HepG2 (cell line): ENCODE measurements around the gene CISD3. TPM values are rescaled to one million over a fixed set of nuclear protein-coding genes. Genes with fewer than 3 reads are reported as not detected.

Experiments used
- ARNTL ChIP-seq: sonication (generic); formaldehyde crosslinking; IDR thresholded peaks from 2 replicates; pipeline ENCODE4 v1.4.0; 2020; ENCODE audit warnings: mild to moderate bottlenecking, missing genetic modification reagents
- DMAP1 ChIP-seq: IDR thresholded peaks from 2 replicates; pipeline ENCODE4 v1.6.1; 2016
- FOXA3 ChIP-seq: IDR thresholded peaks from 2 replicates; pipeline ENCODE4 v1.6.1; 2016; ENCODE audit warnings: missing genetic modification reagents, missing compliant biosample characterization
- HDAC1 ChIP-seq: sonication (generic); formaldehyde crosslinking; IDR thresholded peaks from 2 replicates; pipeline ENCODE4 v1.5.1; 2020; ENCODE audit warnings: mild to moderate bottlenecking, missing genetic modification reagents
- HMG20B ChIP-seq: conservative IDR thresholded peaks from 2 replicates; pipeline ENCODE4 v1.6.1; 2016; ENCODE audit warnings: missing genetic modification reagents, missing compliant biosample characterization
- IKZF1 ChIP-seq: fragments of 450-650 bp; IDR thresholded peaks from 2 replicates; pipeline ENCODE4 v1.7.1; 2016
- KLF9 ChIP-seq: IDR thresholded peaks from 2 replicates; pipeline ENCODE4 v1.6.1; 2016; ENCODE audit warnings: low read depth
- MAZ ChIP-seq, 2 experiments: sonication (generic) in 1 of 2; formaldehyde crosslinking in 1 of 2; IDR thresholded peaks; 2 replicates each; pipeline versions ENCODE4 v1.5.0 to v1.6.1; 2012 to 2020; ENCODE audit warnings: low read depth in 2 of 2, mild to moderate bottlenecking in 2 of 2, borderline replicate concordance in 1 of 2, improper control_type of control experiment in 1 of 2, low read length in 1 of 2, missing genetic modification reagents in 1 of 2, moderate library complexity in 1 of 2
- NFKB2 ChIP-seq: sonication (generic); formaldehyde crosslinking; IDR thresholded peaks from 2 replicates; pipeline ENCODE4 v1.4.0; 2020; ENCODE audit warnings: missing genetic modification reagents, borderline replicate concordance
- PHF8 ChIP-seq: sonication (generic); formaldehyde crosslinking; IDR thresholded peaks from 2 replicates; pipeline ENCODE4 v1.5.0; 2020; ENCODE audit warnings: missing genetic modification reagents
- POLR2A ChIP-seq, 2 experiments: IDR thresholded peaks; 2 replicates each; pipeline ENCODE4 v1.6.1; 2011; ENCODE audit warnings: low read depth in 2 of 2, low read length in 2 of 2, mild to moderate bottlenecking in 1 of 2, moderate library complexity in 1 of 2; ENCODE audit not compliant: insufficient read depth in 1 of 2
- POLR2G ChIP-seq: fragments of 200-400 bp; formaldehyde crosslinking; IDR thresholded peaks from 2 replicates; pipeline ENCODE4 v1.6.1; 2018; ENCODE audit warnings: mild to moderate bottlenecking, low read depth, low read length, moderate library complexity
- RFXAP ChIP-seq: sonication (generic); formaldehyde crosslinking; IDR thresholded peaks from 2 replicates; pipeline ENCODE4 v1.4.0; 2020; ENCODE audit warnings: missing genetic modification reagents, borderline replicate concordance
- RXRB ChIP-seq: IDR thresholded peaks from 2 replicates; pipeline ENCODE4 v1.6.1; 2016; ENCODE audit warnings: borderline replicate concordance, missing genetic modification reagents, missing compliant biosample characterization
- TRIM22 ChIP-seq: fragments of 450-650 bp; IDR thresholded peaks from 2 replicates; pipeline ENCODE4 v1.6.1; 2017
- ZNF326 ChIP-seq: sonication (generic); formaldehyde crosslinking; IDR thresholded peaks from 2 replicates; pipeline ENCODE4 v1.4.0; 2020; ENCODE audit warnings: missing genetic modification reagents, borderline replicate concordance
- ZNF331 ChIP-seq: sonication (generic); formaldehyde crosslinking; IDR thresholded peaks from 2 replicates; pipeline ENCODE4 v1.4.0; 2020; ENCODE audit warnings: missing genetic modification reagents
- ZNF350 ChIP-seq: sonication (generic); formaldehyde crosslinking; IDR thresholded peaks from 2 replicates; pipeline ENCODE4 v1.4.0; 2020; ENCODE audit warnings: mild to moderate bottlenecking, low read depth, missing genetic modification reagents, borderline replicate concordance
- ZNF414 ChIP-seq: sonication (generic); formaldehyde crosslinking; IDR thresholded peaks from 2 replicates; pipeline ENCODE4 v1.5.0; 2020; ENCODE audit warnings: missing genetic modification reagents
- ZNF556 ChIP-seq: sonication (generic); formaldehyde crosslinking; IDR thresholded peaks from 2 replicates; pipeline ENCODE4 v1.4.0; 2020; ENCODE audit warnings: mild to moderate bottlenecking, missing genetic modification reagents, borderline replicate concordance
- ZNF589 ChIP-seq: sonication (generic); formaldehyde crosslinking; conservative IDR thresholded peaks from 2 replicates; pipeline ENCODE4 v1.8.0; 2022; ENCODE audit warnings: mild to moderate bottlenecking, moderate library complexity, missing genetic modification reagents
- ZNF615 ChIP-seq: sonication (generic); formaldehyde crosslinking; IDR thresholded peaks from 2 replicates; pipeline ENCODE4 v1.5.0; 2020; ENCODE audit warnings: mild to moderate bottlenecking, missing genetic modification reagents, borderline replicate concordance
- ZNF773 ChIP-seq: sonication (generic); formaldehyde crosslinking; IDR thresholded peaks from 2 replicates; pipeline ENCODE4 v1.4.0; 2020; ENCODE audit warnings: missing genetic modification reagents, borderline replicate concordance
- polyA plus RNA-seq, 8 experiments: library from polyadenylated mRNA; depleted of rRNA in 3 of 8; stranded (reverse) in 7 of 8; unstranded in 1 of 8; fragments of >200 nt; fragmentation: Illumina TruSeq in 4 of 8; extraction: Trizol in 4 of 8; gene quantifications; 2 replicates each; pipeline versions ENCODE4 v1.2.1 to v1.2.3, GENCODE V29; 2011 to 2016; ENCODE audit warnings: low read depth in 4 of 8, missing spikeins in 1 of 8, mixed read lengths in 1 of 8; ENCODE audit not compliant: insufficient read depth in 1 of 8
- total RNA-seq, 5 experiments: library from RNA; depleted of rRNA; stranded (reverse); fragments of >200 nt; fragmentation: Illumina TruSeq; extraction: Trizol; gene quantifications; 2 replicates each; pipeline ENCODE4 v1.2.3, GENCODE V29; 2016; ENCODE audit warnings: low read depth in 1 of 5
- TF ChIP-seq, protein P1 (sequence below): sonication (generic); formaldehyde crosslinking; IDR thresholded peaks from 2 replicates; pipeline ENCODE4 v1.4.0; 2020; ENCODE audit warnings: missing genetic modification reagents
- TF ChIP-seq, protein P2 (sequence below): sonication (generic); formaldehyde crosslinking; IDR thresholded peaks from 2 replicates; pipeline ENCODE4 v1.4.0; 2020; ENCODE audit warnings: missing genetic modification reagents, borderline replicate concordance

Gene CISD3
- total and polyA plus RNA-seq, 2 of the 13 experiments (the other 11 are each of a cell fraction or from before 2014, with no cell fraction given): 30.0 to 34.1 TPM

GRCh38 chr17:38746004-38746848 is 16.1 kb downstream of the CISD3 start (continued):
- peak; percentile 30; the same call in 1 of the 2 replicates for TF ChIP-seq PHF8 (CRISPR knock-in tag)
- 0 out of 2 replicates have a peak, but pooled peaks have one; percentile 32 for TF ChIP-seq ZNF331
- peak; percentile 38 for TF ChIP-seq ZNF414 (CRISPR knock-in tag)
- TF ChIP-seq POLR2G: peak; percentile 39
- TF ChIP-seq FOXA3: peak; percentile 74
- TF ChIP-seq HDAC1 (CRISPR knock-in tag): peak; percentile 91
- TF ChIP-seq, protein P1, sequence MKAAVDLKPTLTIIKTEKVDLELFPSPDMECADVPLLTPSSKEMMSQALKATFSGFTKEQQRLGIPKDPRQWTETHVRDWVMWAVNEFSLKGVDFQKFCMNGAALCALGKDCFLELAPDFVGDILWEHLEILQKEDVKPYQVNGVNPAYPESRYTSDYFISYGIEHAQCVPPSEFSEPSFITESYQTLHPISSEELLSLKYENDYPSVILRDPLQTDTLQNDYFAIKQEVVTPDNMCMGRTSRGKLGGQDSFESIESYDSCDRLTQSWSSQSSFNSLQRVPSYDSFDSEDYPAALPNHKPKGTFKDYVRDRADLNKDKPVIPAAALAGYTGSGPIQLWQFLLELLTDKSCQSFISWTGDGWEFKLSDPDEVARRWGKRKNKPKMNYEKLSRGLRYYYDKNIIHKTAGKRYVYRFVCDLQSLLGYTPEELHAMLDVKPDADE (CRISPR knock-in tag): no peak
- TF ChIP-seq ZNF589: no peak; the same call in 1 of the 2 replicates
- peak; percentile 79; the same call in 1 of the 2 replicates for TF ChIP-seq KLF9 (CRISPR knock-in tag)
- no peak for TF ChIP-seq ZNF773 (CRISPR knock-in tag)
- peak in 1 of 2 experiments; percentile 48; a peak in 3 of 4 replicates for TF ChIP-seq POLR2A (IDR thresholded peaks at IDR 0.05; ENCODE audit: insufficient read depth in 1 of 2, low read depth in 2 of 2, low read length in 2 of 2)
- no peak for TF ChIP-seq ZNF326 (CRISPR knock-in tag)
- peak; percentile 23; the same call in 1 of the 2 replicates for TF ChIP-seq ZNF350 (CRISPR knock-in tag)
- TF ChIP-seq DMAP1 (CRISPR knock-in tag): peak; percentile 75
- TF ChIP-seq RXRB (CRISPR knock-in tag): peak; percentile 83; the same call in 1 of the 2 replicates
- no peak for TF ChIP-seq NFKB2 (CRISPR knock-in tag)
- TF ChIP-seq, protein P2, sequence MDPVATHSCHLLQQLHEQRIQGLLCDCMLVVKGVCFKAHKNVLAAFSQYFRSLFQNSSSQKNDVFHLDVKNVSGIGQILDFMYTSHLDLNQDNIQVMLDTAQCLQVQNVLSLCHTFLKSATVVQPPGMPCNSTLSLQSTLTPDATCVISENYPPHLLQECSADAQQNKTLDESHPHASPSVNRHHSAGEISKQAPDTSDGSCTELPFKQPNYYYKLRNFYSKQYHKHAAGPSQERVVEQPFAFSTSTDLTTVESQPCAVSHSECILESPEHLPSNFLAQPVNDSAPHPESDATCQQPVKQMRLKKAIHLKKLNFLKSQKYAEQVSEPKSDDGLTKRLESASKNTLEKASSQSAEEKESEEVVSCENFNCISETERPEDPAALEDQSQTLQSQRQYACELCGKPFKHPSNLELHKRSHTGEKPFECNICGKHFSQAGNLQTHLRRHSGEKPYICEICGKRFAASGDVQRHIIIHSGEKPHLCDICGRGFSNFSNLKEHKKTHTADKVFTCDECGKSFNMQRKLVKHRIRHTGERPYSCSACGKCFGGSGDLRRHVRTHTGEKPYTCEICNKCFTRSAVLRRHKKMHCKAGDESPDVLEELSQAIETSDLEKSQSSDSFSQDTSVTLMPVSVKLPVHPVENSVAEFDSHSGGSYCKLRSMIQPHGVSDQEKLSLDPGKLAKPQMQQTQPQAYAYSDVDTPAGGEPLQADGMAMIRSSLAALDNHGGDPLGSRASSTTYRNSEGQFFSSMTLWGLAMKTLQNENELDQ (CRISPR knock-in tag): no peak
- no peak for TF ChIP-seq TRIM22
- TF ChIP-seq ARNTL: peak; percentile 96
- no peak; the same call in 1 of the 2 replicates for TF ChIP-seq ZNF556
- 0 out of 2 replicates have a peak, but pooled peaks have one; percentile 21 for TF ChIP-seq IKZF1
- peak; percentile 74 for TF ChIP-seq HMG20B (CRISPR knock-in tag)
- TF ChIP-seq RFXAP (CRISPR knock-in tag): peak; percentile 90
- 0 out of 2 replicates have a peak, but pooled peaks have one; percentile 26 for TF ChIP-seq ZNF615
- TF ChIP-seq MAZ (IDR thresholded peaks at IDR 0.05; ENCODE audit: borderline replicate concordance, low read depth, low read length): no peak
- TF ChIP-seq MAZ (CRISPR knock-in tag; IDR thresholded peaks at IDR 0.05; ENCODE audit: low read depth): peak; percentile 71
